HEK293 (cell line): ENCODE data around the gene E4F1.

Source experiments
- CTCF ChIP-seq: fragments of 450-650 bp; formaldehyde crosslinking; IDR thresholded peaks from 2 replicates; pipeline ENCODE4 v1.5.1; 2016; ENCODE audit warnings: missing biosample characterization, missing genetic modification characterization
- EGR2 ChIP-seq: fragments of 450-650 bp; formaldehyde crosslinking; IDR thresholded peaks from 2 replicates; pipeline ENCODE4 v1.5.1; 2016; ENCODE audit warnings: low read depth, missing biosample characterization, missing genetic modification characterization
- ZBTB8A ChIP-seq: fragments of 450-650 bp; formaldehyde crosslinking; IDR thresholded peaks from 2 replicates; pipeline ENCODE4 v1.5.1; 2016; ENCODE audit warnings: missing biosample characterization, missing genetic modification characterization
- ZNF398 ChIP-seq: fragments of 450-650 bp; formaldehyde crosslinking; IDR thresholded peaks from 2 replicates; pipeline ENCODE4 v1.5.1; 2017; ENCODE audit warnings: missing biosample characterization, missing genetic modification characterization
- ZNF792 ChIP-seq: fragments of 450-650 bp; formaldehyde crosslinking; IDR thresholded peaks from 2 replicates; pipeline ENCODE4 v1.5.1; 2016; ENCODE audit warnings: missing biosample characterization, missing genetic modification characterization

GRCh38 chr16:2238838-2239675, 15.7 kb downstream of the E4F1 start:
- TF ChIP-seq CTCF (tag by site-specific recombination) (no peak), ZNF792 (tag by site-specific recombination) (no peak), EGR2 (no peak), ZNF398 (tag by site-specific recombination) (no peak), ZBTB8A (no peak; the same call in 1 of the 2 replicates)
